ENCODE measurements around the gene NOVA2. TPM values are rescaled to one million over a fixed set of nuclear protein-coding genes. Genes with fewer than 3 reads are reported as not detected.

Gene NOVA2
- total RNA-seq, 1 donor from 2014 or later: 5.0 TPM

DNA sequence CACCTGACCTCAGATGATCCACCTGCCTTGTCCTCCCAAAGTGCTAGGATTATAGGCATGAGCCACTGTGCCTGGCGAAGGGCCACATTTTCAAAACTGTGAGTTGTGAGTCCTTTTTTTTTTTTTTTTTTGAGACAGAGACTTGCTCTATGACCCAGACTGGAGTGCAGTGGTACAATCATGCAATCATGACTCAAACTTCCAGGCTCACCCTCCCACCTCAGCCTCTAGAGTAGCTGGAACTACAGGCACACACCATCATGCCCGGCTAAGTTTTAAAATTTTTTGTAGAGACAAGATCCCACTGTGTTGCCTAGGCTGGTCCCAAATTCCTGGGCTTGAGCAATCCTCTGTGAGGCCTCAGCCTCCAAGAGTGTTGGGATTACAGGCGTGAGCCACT, 67.4 kb downstream of the NOVA2 start:
- DNase-seq (ENCODE audit: extremely low spot score, unreplicated experiment): no peak
- no peaks in the 10 kb centered on the region for H3K36me3 Mint-ChIP-seq
- peaks cover 14% of the 10 kb centered on the region for H3K27me3 Mint-ChIP-seq
- TF ChIP-seq, protein P1, sequence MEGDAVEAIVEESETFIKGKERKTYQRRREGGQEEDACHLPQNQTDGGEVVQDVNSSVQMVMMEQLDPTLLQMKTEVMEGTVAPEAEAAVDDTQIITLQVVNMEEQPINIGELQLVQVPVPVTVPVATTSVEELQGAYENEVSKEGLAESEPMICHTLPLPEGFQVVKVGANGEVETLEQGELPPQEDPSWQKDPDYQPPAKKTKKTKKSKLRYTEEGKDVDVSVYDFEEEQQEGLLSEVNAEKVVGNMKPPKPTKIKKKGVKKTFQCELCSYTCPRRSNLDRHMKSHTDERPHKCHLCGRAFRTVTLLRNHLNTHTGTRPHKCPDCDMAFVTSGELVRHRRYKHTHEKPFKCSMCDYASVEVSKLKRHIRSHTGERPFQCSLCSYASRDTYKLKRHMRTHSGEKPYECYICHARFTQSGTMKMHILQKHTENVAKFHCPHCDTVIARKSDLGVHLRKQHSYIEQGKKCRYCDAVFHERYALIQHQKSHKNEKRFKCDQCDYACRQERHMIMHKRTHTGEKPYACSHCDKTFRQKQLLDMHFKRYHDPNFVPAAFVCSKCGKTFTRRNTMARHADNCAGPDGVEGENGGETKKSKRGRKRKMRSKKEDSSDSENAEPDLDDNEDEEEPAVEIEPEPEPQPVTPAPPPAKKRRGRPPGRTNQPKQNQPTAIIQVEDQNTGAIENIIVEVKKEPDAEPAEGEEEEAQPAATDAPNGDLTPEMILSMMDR (conservative IDR thresholded peaks at IDR 0.05): no peak
- no peak overlapping the region for H3K27ac Mint-ChIP-seq
- H3K9me3 Mint-ChIP-seq: no peaks in the 10 kb centered on the region
- H3K4me3 Mint-ChIP-seq: no peak overlapping the region
- no peaks in the 10 kb centered on the region for H3K4me1 Mint-ChIP-seq (ENCODE audit: unreplicated experiment)

DNA sequence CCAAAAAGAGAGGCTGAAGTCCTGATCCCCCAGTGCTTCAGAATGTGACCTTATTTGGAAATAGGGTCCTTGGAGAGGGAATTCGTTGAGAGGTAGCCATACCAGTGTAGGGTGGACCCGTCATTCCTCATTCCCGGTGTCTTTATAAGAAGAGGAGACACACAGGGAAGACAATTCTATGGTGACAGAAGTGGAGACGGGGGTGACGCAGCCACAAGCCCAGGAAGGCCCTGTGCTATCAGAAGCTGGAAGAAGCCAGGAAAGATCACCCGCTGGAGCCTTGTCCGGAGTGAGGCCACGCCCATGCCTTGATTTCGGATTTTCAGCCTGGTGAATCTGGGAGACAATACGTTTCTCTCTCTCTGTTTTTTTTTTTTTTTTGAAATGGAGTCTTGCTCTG, 68.7 kb downstream of the NOVA2 start:
- no peak overlapping the region for H3K4me3 Mint-ChIP-seq
- H3K9me3 Mint-ChIP-seq: no peaks in the 10 kb centered on the region
- DNase-seq (ENCODE audit: extremely low spot score, unreplicated experiment): no peak
- TF ChIP-seq, protein P1 (conservative IDR thresholded peaks at IDR 0.05): no peak
- H3K4me1 Mint-ChIP-seq (ENCODE audit: unreplicated experiment): peaks cover 6% of the 10 kb centered on the region
- peaks cover 8% of the 10 kb centered on the region for H3K36me3 Mint-ChIP-seq
- peaks cover 20% of the 10 kb centered on the region for H3K27me3 Mint-ChIP-seq
- H3K27ac Mint-ChIP-seq: no peak overlapping the region

DNA sequence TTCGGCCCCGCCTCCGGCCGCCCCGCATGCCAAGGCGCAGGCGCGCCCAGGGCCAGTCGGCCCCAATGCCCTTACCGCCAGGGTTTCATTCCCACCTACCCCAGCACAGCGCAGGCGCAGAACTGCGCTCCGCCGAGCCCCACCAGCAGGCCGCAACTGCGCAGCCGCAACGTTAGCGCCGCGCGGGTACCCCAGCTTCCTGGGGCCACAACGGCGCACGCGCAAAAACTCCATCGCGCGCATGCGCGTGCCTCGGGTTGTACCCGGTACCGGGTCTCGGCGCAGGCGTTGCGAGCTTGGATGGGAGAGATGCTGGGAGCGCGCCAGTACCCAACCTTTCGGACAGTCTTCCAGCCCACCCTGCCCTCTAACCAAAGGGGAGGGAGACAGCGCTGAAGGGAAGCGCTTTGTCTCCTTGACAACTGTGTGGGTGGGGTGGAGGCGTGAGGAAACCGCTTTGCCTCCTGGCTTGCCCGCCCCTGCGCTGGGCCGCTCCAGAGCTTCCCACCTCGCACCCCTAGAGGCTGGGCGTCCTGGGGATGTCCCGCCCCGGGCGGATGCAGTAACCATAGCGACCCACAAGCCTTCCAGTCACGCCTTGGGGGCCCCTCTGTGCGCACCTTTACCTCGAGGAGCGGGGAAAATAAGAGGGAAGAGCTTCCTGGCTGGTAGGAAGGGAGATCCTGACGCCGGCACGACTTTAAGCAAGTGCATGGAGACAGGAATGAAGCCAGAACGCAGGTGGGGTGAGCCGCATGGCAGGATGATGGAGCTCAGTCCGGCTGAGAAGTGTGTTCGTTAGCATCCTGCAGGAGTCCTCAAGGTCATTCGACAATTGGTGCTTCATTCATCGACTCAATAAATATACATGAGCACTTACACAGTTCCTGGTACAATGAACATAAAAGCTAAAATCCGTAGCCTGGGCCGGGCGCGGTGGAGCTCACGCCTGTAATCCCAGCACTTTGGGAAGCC, 70.7 kb downstream of the NOVA2 start:
- peak; percentile 100 for DNase-seq (ENCODE audit: extremely low spot score, unreplicated experiment)
- no peaks in the 10 kb centered on the region for H3K9me3 Mint-ChIP-seq
- peak overlapping the region; percentile 74 for H3K27ac Mint-ChIP-seq
- peaks cover 6% of the 10 kb centered on the region for H3K4me1 Mint-ChIP-seq (ENCODE audit: unreplicated experiment)
- H3K4me3 Mint-ChIP-seq: peak overlapping the region; percentile 95
- TF ChIP-seq, protein P1 (conservative IDR thresholded peaks at IDR 0.05): no peak
- H3K27me3 Mint-ChIP-seq: peaks cover 11% of the 10 kb centered on the region
- peaks cover 16% of the 10 kb centered on the region for H3K36me3 Mint-ChIP-seq

DNA sequence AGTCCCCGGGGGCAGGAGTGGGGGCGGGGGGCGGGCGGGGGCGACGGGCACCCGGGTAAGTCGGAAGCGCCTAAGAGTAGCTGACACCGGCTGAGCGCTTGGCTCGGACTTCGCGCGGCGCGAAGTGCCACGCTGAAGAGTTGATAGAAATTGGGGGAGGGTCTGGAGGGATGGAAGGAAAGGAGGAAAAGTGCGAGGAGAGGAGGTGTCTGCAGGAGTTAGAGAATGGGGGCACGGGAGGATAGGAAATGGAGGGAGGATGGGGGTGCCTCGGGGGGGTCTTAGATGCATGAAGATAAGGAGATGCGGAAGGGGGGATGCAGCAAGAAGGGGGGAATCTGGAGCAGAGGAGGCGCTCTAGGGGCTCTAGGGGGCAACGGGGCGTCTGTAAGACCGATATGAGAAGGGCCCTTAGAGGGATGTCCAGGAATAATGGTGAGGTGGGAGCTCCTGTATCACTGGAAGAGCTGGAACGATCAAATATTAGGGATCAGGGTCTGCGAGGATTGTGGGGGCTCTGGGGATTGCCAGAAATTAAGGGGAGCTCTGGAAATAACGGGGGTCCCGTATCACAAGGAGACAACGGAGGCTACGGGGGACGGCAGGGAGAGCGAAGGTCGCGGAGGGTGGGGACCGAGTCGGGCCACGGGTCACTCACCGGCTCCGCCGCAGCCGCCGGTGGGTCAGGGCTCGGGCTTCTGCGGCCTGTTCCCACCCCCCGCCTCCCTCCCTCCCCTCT, 71.6 kb downstream of the NOVA2 start, which contains the start of gene MYPOP:
Gene MYPOP, minus strand, starts transcription at position 702 of the 739 bp plus-strand sequence. CDS start 840 bp downstream, outside the sequence.
- Mint-ChIP-seq H3K4me1 (ENCODE audit: unreplicated experiment) (peaks cover 6% of the 10 kb centered on the region), H3K27me3 (peaks cover 11% of the 10 kb centered on the region), H3K4me3 (peak within 1 kb of the TSS; percentile 95), H3K27ac (peak within 1 kb of the TSS; percentile 74), H3K9me3 (no peaks in the 10 kb centered on the region), H3K36me3 (peaks cover 16% of the 10 kb centered on the region)
- TF ChIP-seq, protein P1 (conservative IDR thresholded peaks at IDR 0.05): no peak
- DNase-seq (ENCODE audit: extremely low spot score, unreplicated experiment): no peak

DNA sequence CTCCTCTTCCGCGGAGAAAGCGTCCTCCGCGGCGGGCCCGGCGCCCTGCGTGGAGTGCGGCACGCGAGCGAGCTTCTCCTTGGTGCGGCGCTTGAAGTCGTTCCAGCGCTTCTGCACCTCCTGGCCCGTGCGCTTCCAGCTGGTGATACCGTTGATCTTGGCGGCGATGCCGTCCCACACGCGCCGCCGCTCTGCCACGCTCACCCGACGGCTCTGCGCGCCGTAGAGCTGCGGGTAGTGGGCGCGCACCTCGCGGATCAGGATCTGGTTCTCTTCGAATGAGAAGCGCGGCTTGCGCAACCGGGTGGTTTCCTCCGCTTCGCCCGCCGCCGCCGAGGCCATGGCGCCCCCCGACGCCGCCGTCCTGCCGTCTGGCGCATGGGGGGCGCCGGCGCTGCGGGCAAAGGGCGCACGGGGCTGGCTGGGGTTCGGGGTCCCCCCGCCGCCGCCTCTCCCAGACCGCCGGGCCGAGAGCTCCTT, 72.2 kb downstream of the NOVA2 start:
- Mint-ChIP-seq H3K27ac (no peak overlapping the region), H3K4me3 (peak overlapping the region; percentile 65), H3K27me3 (peaks cover 8% of the 10 kb centered on the region), H3K36me3 (peaks cover 16% of the 10 kb centered on the region), H3K9me3 (no peaks in the 10 kb centered on the region), H3K4me1 (ENCODE audit: unreplicated experiment) (peaks cover 6% of the 10 kb centered on the region)
- no peak for DNase-seq (ENCODE audit: extremely low spot score, unreplicated experiment)
- TF ChIP-seq, protein P1 (conservative IDR thresholded peaks at IDR 0.05): no peak
